ENCODE data around the gene SUMO2.

DNA sequence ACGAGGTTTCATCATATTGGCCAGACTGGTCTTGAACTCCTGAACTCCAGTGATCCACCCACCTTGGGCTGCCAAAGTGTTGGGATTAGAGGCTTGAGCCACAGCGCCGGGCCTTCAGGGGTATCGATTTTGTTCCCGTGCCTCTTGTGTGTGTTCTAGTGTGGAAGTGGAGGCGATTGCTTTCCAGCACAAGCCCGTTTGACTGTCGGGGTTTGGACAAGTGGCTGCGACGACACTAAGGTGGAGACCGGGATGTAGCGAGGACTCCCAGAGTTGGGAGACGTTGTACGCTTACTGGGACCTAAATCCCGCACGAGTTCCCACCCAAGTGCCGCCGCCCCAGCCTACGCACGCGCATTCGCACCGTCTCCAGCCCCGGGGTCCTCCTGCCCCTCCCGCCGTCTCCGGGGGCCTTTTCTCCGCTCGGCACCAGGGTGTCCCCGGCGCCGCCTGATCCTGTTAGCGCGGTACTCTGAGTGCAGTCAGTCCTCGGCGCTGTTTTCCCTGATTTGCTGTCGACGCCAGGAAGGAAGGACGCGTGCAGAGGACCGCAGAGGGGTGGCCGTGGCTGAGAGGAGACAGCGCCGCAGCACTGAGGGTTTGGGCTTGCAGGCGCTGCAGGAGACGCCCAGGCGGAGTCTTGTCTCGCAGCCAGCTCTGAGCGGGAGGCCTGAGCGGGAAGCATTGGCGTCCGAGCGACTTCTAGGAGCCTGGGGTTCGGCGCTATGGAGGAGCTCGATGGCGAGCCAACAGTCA, 22.5 kb upstream of the SUMO2 start, which contains the start of gene NUP85:
- TF ChIP-seq, protein P1, sequence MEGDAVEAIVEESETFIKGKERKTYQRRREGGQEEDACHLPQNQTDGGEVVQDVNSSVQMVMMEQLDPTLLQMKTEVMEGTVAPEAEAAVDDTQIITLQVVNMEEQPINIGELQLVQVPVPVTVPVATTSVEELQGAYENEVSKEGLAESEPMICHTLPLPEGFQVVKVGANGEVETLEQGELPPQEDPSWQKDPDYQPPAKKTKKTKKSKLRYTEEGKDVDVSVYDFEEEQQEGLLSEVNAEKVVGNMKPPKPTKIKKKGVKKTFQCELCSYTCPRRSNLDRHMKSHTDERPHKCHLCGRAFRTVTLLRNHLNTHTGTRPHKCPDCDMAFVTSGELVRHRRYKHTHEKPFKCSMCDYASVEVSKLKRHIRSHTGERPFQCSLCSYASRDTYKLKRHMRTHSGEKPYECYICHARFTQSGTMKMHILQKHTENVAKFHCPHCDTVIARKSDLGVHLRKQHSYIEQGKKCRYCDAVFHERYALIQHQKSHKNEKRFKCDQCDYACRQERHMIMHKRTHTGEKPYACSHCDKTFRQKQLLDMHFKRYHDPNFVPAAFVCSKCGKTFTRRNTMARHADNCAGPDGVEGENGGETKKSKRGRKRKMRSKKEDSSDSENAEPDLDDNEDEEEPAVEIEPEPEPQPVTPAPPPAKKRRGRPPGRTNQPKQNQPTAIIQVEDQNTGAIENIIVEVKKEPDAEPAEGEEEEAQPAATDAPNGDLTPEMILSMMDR (IDR thresholded peaks at IDR 0.05): no peak
- TF ChIP-seq, protein P2, sequence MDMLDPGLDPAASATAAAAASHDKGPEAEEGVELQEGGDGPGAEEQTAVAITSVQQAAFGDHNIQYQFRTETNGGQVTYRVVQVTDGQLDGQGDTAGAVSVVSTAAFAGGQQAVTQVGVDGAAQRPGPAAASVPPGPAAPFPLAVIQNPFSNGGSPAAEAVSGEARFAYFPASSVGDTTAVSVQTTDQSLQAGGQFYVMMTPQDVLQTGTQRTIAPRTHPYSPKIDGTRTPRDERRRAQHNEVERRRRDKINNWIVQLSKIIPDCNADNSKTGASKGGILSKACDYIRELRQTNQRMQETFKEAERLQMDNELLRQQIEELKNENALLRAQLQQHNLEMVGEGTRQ (CRISPR knock-in tag; IDR thresholded peaks at IDR 0.05): no peak
- TF ChIP-seq, protein P3, sequence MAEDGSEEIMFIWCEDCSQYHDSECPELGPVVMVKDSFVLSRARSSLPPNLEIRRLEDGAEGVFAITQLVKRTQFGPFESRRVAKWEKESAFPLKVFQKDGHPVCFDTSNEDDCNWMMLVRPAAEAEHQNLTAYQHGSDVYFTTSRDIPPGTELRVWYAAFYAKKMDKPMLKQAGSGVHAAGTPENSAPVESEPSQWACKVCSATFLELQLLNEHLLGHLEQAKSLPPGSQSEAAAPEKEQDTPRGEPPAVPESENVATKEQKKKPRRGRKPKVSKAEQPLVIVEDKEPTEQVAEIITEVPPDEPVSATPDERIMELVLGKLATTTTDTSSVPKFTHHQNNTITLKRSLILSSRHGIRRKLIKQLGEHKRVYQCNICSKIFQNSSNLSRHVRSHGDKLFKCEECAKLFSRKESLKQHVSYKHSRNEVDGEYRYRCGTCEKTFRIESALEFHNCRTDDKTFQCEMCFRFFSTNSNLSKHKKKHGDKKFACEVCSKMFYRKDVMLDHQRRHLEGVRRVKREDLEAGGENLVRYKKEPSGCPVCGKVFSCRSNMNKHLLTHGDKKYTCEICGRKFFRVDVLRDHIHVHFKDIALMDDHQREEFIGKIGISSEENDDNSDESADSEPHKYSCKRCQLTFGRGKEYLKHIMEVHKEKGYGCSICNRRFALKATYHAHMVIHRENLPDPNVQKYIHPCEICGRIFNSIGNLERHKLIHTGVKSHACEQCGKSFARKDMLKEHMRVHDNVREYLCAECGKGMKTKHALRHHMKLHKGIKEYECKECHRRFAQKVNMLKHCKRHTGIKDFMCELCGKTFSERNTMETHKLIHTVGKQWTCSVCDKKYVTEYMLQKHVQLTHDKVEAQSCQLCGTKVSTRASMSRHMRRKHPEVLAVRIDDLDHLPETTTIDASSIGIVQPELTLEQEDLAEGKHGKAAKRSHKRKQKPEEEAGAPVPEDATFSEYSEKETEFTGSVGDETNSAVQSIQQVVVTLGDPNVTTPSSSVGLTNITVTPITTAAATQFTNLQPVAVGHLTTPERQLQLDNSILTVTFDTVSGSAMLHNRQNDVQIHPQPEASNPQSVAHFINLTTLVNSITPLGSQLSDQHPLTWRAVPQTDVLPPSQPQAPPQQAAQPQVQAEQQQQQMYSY (CRISPR knock-in tag; IDR thresholded peaks at IDR 0.05): no peak
- TF ChIP-seq TCF7 (CRISPR knock-in tag; IDR thresholded peaks at IDR 0.05; ENCODE audit: low read depth): no peak
